Peyer's patch (tissue), 4 donors: Measurements from ENCODE around the gene LAMB1. TPM values are rescaled to one million over a fixed set of nuclear protein-coding genes. Genes with fewer than 3 reads are reported as not detected.
A peak's percentile ranks its signal among the peaks of the same experiment; 100 is the strongest.

ENCODE experiments used
- DNase-seq, 3 donors: peaks; one replicate each; pipeline ENCODE4 v3.0.0-alpha.2; 2017 to 2019
- H3K27ac ChIP-seq, 4 donors: fragments of 200-600 bp; sonication (generic); one replicate each; pipeline ENCODE4 v1.5.1; 2016 to 2019
- H3K27me3 ChIP-seq, 2 donors: fragments of 200-600 bp; sonication (generic); one replicate each; pipeline ENCODE4 v1.5.1; 2019
- H3K36me3 ChIP-seq, 3 donors: fragments of 200-600 bp; sonication (generic); one replicate each; pipeline ENCODE4 v1.5.1; 2016 to 2019
- H3K4me1 ChIP-seq, 4 donors: fragments of 200-600 bp; sonication (generic); one replicate each; pipeline ENCODE4 v1.5.1; 2016 to 2019
- H3K4me3 ChIP-seq, 4 donors: fragments of 200-600 bp; sonication (generic); 1 replicate in 3 of 4; 2 replicates in 1 of 4; pipeline ENCODE4 v1.5.1; 2016 to 2019; ENCODE audit warnings: mild to moderate bottlenecking in 1 of 4
- H3K9me3 ChIP-seq, 4 donors: fragments of 200-600 bp; sonication (generic); one replicate each; pipeline ENCODE4 v1.5.1; 2016 to 2019; ENCODE audit warnings: mild to moderate bottlenecking in 1 of 4
- POLR2A ChIP-seq, 2 donors: fragments of 450-650 bp; IDR thresholded peaks; one replicate each; pipeline ENCODE4 v1.5.1; 2017; ENCODE audit warnings: antibody characterized with exemption in 2 of 2, mild to moderate bottlenecking in 2 of 2, moderate library complexity in 2 of 2
- total RNA-seq, 4 donors: library from RNA; depleted of rRNA; stranded (reverse); fragments of >200 nt; gene quantifications; one replicate each; pipeline ENCODE4 v1.1.0, GENCODE V29; 2016
- TF ChIP-seq, protein P1 (sequence below), 6 experiments: fragments of 450-650 bp in 4 of 6; fragments of 200-600 bp in 2 of 6; sonication (generic) in 1 of 6; IDR thresholded peaks; one replicate each; pipeline ENCODE4 v1.5.1; 2017 to 2019; ENCODE audit warnings: antibody characterized with exemption in 6 of 6, mild to moderate bottlenecking in 3 of 6, moderate library complexity in 1 of 6

Gene LAMB1
- total RNA-seq, 4 donors from 2014 or later = 97.6 to 821 (median 155) TPM

DNA sequence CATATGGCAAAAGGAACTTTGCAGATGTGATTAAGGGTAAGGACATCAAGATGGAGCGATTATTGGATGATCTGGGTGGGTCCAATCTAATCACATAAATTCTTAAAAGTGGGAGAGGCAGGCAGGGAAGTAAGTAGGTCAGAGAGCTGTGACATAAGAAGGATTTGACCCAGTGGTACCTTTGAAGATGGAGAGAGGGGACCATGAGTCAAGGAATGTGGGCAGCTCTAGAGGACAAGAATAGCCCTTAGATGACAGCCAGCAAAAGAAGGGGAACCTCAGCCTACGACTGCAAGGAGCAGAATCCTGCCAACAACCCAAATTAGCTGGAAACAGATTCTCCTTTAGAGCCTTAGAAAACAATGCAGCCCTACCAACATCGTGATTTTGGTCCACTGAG, 34.5 kb downstream of the LAMB1 start:
- Histone ChIP-seq H3K27ac (peak overlapping the region in 1 of 4 donors; percentile 9), H3K9me3 (no peaks in the 10 kb centered on the region), H3K36me3 (peaks cover 0 to 48% (median 0%) of the 10 kb centered on the region in 3 donors), H3K4me1 (peaks cover 0 to 5% (median 0%) of the 10 kb centered on the region in 4 donors), H3K27me3 (no peaks in the 10 kb centered on the region), H3K4me3 (no peak overlapping the region)
- no peak for DNase-seq
- TF ChIP-seq POLR2A (IDR thresholded peaks at IDR 0.05) = no peak
- TF ChIP-seq, protein P1, sequence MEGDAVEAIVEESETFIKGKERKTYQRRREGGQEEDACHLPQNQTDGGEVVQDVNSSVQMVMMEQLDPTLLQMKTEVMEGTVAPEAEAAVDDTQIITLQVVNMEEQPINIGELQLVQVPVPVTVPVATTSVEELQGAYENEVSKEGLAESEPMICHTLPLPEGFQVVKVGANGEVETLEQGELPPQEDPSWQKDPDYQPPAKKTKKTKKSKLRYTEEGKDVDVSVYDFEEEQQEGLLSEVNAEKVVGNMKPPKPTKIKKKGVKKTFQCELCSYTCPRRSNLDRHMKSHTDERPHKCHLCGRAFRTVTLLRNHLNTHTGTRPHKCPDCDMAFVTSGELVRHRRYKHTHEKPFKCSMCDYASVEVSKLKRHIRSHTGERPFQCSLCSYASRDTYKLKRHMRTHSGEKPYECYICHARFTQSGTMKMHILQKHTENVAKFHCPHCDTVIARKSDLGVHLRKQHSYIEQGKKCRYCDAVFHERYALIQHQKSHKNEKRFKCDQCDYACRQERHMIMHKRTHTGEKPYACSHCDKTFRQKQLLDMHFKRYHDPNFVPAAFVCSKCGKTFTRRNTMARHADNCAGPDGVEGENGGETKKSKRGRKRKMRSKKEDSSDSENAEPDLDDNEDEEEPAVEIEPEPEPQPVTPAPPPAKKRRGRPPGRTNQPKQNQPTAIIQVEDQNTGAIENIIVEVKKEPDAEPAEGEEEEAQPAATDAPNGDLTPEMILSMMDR (IDR thresholded peaks at IDR 0.05) = no peak

DNA sequence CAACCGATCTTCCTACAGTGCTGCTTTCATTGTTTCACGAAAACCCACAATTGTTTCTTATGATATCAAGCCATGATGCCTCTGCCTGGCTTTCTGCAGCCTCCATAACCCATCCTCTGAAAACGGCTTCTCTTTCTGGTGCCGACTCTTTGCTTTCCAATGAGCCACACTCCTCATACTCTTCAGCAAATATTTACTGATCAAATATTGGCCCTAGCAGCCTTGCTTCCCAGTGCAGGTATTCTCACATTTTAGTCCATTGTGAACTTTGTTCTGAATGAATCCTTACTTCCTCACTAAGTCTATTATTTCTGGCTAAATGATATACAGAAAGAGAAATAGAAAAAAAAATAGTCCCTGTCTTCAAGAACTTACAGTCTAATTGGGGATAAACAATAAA, 35.5 kb downstream of the LAMB1 start:
- no peak for TF ChIP-seq POLR2A (IDR thresholded peaks at IDR 0.05)
- TF ChIP-seq, protein P1 (IDR thresholded peaks at IDR 0.05) = no peak
- H3K4me1 ChIP-seq = peaks cover 0 to 5% (median 0%) of the 10 kb centered on the region in 4 donors
- no peak overlapping the region for H3K27ac ChIP-seq
- peaks cover 0 to 55% (median 0%) of the 10 kb centered on the region in 3 donors for H3K36me3 ChIP-seq
- H3K4me3 ChIP-seq = no peak overlapping the region
- H3K9me3 ChIP-seq = no peaks in the 10 kb centered on the region
- no peaks in the 10 kb centered on the region for H3K27me3 ChIP-seq
- no peak for DNase-seq

DNA sequence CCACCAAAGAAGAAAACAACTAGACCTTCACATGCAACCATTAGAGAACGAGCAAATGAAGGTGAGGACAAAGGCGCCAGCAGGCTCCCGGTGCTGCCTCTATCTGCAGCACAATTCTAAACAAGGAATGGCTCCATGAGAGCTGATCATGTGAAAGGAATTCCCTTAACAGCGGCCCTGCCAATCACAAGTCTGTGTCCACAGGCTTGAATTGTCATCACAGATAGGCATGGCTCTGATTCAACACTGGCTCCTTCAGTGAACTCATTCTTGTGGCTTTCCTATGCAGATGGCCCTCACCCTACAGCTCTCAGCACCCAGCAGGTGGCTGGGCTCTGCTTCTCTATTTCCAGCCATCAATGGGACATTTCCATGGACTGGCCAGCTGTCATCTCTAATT, 36.2 kb downstream of the LAMB1 start:
- H3K4me1 ChIP-seq = peaks cover 0 to 11% (median 0%) of the 10 kb centered on the region in 4 donors
- H3K36me3 ChIP-seq = peaks cover 0 to 61% (median 0%) of the 10 kb centered on the region in 3 donors
- no peak for DNase-seq
- no peak overlapping the region for H3K4me3 ChIP-seq
- no peaks in the 10 kb centered on the region for H3K9me3 ChIP-seq
- H3K27me3 ChIP-seq = no peaks in the 10 kb centered on the region
- H3K27ac ChIP-seq = peak overlapping the region in 1 of 4 donors; percentile 25
- no peak for TF ChIP-seq POLR2A (IDR thresholded peaks at IDR 0.05)
- TF ChIP-seq, protein P1 (IDR thresholded peaks at IDR 0.05) = no peak

GRCh38 chr7:107964510-107964909, 38.5 kb downstream of the LAMB1 start:
- Histone ChIP-seq H3K4me3 (no peak overlapping the region), H3K4me1 (peaks cover 0 to 8% (median 0%) of the 10 kb centered on the region in 4 donors), H3K9me3 (no peaks in the 10 kb centered on the region), H3K27me3 (no peaks in the 10 kb centered on the region), H3K27ac (no peak overlapping the region), H3K36me3 (peaks cover 0 to 82% (median 0%) of the 10 kb centered on the region in 3 donors)
- no peak for DNase-seq
- TF ChIP-seq, protein P1 (IDR thresholded peaks at IDR 0.05) = no peak
- TF ChIP-seq POLR2A (IDR thresholded peaks at IDR 0.05) = no peak

DNA sequence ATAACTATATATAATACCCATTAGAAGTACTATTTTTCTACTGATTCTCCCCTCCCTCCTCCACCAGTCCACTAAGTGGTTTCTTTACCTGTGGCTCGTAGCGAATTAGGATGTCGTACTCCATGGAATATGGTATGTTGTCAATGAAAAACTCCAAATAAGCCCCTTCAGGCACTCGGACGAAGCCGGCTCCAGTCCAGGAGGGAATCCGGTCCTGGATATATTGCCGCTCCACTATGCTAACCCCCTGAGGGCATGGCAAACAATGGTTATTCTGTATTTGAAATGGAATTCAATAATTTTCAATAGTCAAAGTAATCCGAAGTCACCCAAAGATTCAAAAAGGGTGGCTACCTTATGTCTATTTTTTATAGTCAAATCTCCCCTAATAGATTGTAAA, 40.1 kb downstream of the LAMB1 start:
- no peak overlapping the region for H3K27ac ChIP-seq
- TF ChIP-seq, protein P1 (IDR thresholded peaks at IDR 0.05) = no peak
- no peak for TF ChIP-seq POLR2A (IDR thresholded peaks at IDR 0.05)
- no peaks in the 10 kb centered on the region for H3K9me3 ChIP-seq
- DNase-seq = no peak
- peaks cover 0 to 12% (median 0%) of the 10 kb centered on the region in 4 donors for H3K4me1 ChIP-seq
- H3K36me3 ChIP-seq = peaks cover 0 to 89% (median 0%) of the 10 kb centered on the region in 3 donors
- H3K4me3 ChIP-seq = no peak overlapping the region
- no peaks in the 10 kb centered on the region for H3K27me3 ChIP-seq

- Histone ChIP-seq H3K4me1 (peaks cover 0 to 12% (median 0%) of the 10 kb centered on the region in 4 donors), H3K27me3 (no peaks in the 10 kb centered on the region), H3K27ac (peak overlapping the region in 2 of 4 donors; percentile 43), H3K9me3 (no peaks in the 10 kb centered on the region), H3K4me3 (no peak overlapping the region), H3K36me3 (peaks cover 0 to 96% (median 0%) of the 10 kb centered on the region in 3 donors)
- no peak for TF ChIP-seq POLR2A (IDR thresholded peaks at IDR 0.05)
- TF ChIP-seq, protein P1 (IDR thresholded peaks at IDR 0.05) = no peak
- peak in 1 of 3 donors; percentile 65 for DNase-seq
Measured at GRCh38 chr7:107961405-107961804, 41.6 kb downstream of the LAMB1 start.
